HG03139 (cell line): ENCODE data around the gene FAU.

ENCODE experiments used
- ATAC-seq: cut with Tn5 transposase; IDR thresholded peaks from one replicate; pipeline ENCODE4 v1.9.1; 2021; ENCODE audit not compliant: unreplicated experiment

The FAU gene

GRCh38 chr11:65109231-65110198 lies 12.4 kb downstream of the FAU start:
- no peak for ATAC-seq

GRCh38 chr11:65108469-65109123 lies 13.3 kb downstream of the FAU start:
- ATAC-seq, result no peak

- no peak for ATAC-seq
Observed at GRCh38 chr11:65107751-65108468, 14.0 kb downstream of the FAU start.

GRCh38 chr11:65107078-65107477 lies 14.9 kb downstream of the FAU start:
- no peak for ATAC-seq

- ATAC-seq, result no peak
Observed at GRCh38 chr11:65104628-65105027, 17.3 kb downstream of the FAU start.

GRCh38 chr11:65103476-65103875 lies 18.5 kb downstream of the FAU start:
- ATAC-seq, result no peak

GRCh38 chr11:65102142-65103095 lies 19.5 kb downstream of the FAU start:
- ATAC-seq, result no peak

- no peak for ATAC-seq
Observed at GRCh38 chr11:65100674-65101350, 21.1 kb downstream of the FAU start.

- no peak for ATAC-seq
Observed at GRCh38 chr11:65096926-65097325, 25.0 kb downstream of the FAU start.

- peak; percentile 65 for ATAC-seq
Observed at GRCh38 chr11:65095974-65096806, 25.7 kb downstream of the FAU start, which contains the start of gene VPS51. Gene VPS51 (plus strand): TSS chr11:65096214. CDS start chr11:65096251, 37 bp downstream.

- no peak for ATAC-seq
Observed at GRCh38 chr11:65095427-65095826, 26.5 kb downstream of the FAU start.

- ATAC-seq, result no peak
Observed at GRCh38 chr11:65090628-65091027, 31.3 kb downstream of the FAU start.

GRCh38 chr11:65089621-65090020 lies 32.3 kb downstream of the FAU start:
- no peak for ATAC-seq

GRCh38 chr11:65087827-65088226 lies 34.1 kb downstream of the FAU start:
- ATAC-seq, result no peak

GRCh38 chr11:65087216-65087615 lies 34.7 kb downstream of the FAU start:
- no peak for ATAC-seq

GRCh38 chr11:65086809-65087208 lies 35.1 kb downstream of the FAU start:
- no peak for ATAC-seq

- no peak for ATAC-seq
Observed at GRCh38 chr11:65085446-65085845, 36.5 kb downstream of the FAU start.

- no peak for ATAC-seq
Observed at GRCh38 chr11:65084598-65085375, 37.1 kb downstream of the FAU start.
